ENCODE results near the gene KYAT1. TPM values are rescaled to one million over a fixed set of nuclear protein-coding genes. Genes with fewer than 3 reads are reported as not detected.

Gene KYAT1
- 19.9 TPM for polyA plus RNA-seq (2013, experiment 1 of 2)
- 19.3 TPM for polyA plus RNA-seq (2013, experiment 2 of 2)

GRCh38 chr9:128881884-128882676 is at the start of gene KYAT1, which contains the start of gene LRRC8A:
Gene KYAT1, minus strand, starts transcription at chr9:128881950. Its CDS starts 36,545 bp downstream, at chr9:128845405.
Gene LRRC8A, plus strand, starts transcription at chr9:128882133. Its CDS starts 25,032 bp downstream, at chr9:128907165.
- Histone ChIP-seq H2BK120ac (ENCODE audit: low read depth, low read length) (no peak within 1 kb of the TSS), H3K4me1 (ENCODE audit: control insufficient read depth in 2 of 2, insufficient read depth in 1 of 2, low read depth in 1 of 2, low read length in 2 of 2) (peaks cover 2 to 7% of the 10 kb centered on the region in 2 donors), H3K23ac (ENCODE audit: low read depth, low read length, poor library complexity) (peak within 1 kb of the TSS; percentile 76), H3K4ac (ENCODE audit: low read length) (no peak within 1 kb of the TSS), H3K79me1 (ENCODE audit: low read depth, low read length) (peaks cover 11% of the 10 kb centered on the region), H4K91ac (ENCODE audit: low read depth, low read length, poor library complexity) (no peak within 1 kb of the TSS), H3K4me2 (ENCODE audit: insufficient read depth, low read length, poor library complexity, severe bottlenecking) (peak within 1 kb of the TSS; percentile 74), H2BK5ac (ENCODE audit: low read length) (peak within 1 kb of the TSS; percentile 45), H3K18ac (ENCODE audit: low read length) (peak within 1 kb of the TSS; percentile 92), H2BK15ac (ENCODE audit: low read length) (no peak within 1 kb of the TSS), H3K9ac (ENCODE audit: low read depth, low read length, poor library complexity) (peak within 1 kb of the TSS; percentile 95), H3K36me3 (replicated peaks in 1 of 2; ENCODE audit: control insufficient read depth in 2 of 2, insufficient read depth in 2 of 2, low read length in 2 of 2) (peaks cover 12 to 24% of the 10 kb centered on the region in 2 donors), H3K9me3 (replicated peaks in 1 of 2; ENCODE audit: control insufficient read depth in 2 of 2, insufficient read depth in 1 of 2, low read depth in 1 of 2, low read length in 2 of 2) (peaks cover 0 to 2% of the 10 kb centered on the region in 2 donors), H3K14ac (ENCODE audit: low read length) (no peak within 1 kb of the TSS), H2BK12ac (ENCODE audit: low read length) (no peak within 1 kb of the TSS), H4K8ac (ENCODE audit: low read depth, low read length) (no peak within 1 kb of the TSS), H2AK5ac (ENCODE audit: low read depth, low read length) (no peak within 1 kb of the TSS), H3K4me3 (ENCODE audit: low read length in 2 of 2) (peak within 1 kb of the TSS; percentile 93 to 97), H3K27me3 (ENCODE audit: control insufficient read depth in 3 of 3, insufficient read depth in 3 of 3, low read depth in 1 of 3, low read length in 3 of 3) (no peaks in the 10 kb centered on the region), H3K27ac (replicated peaks; ENCODE audit: low read length) (peak within 1 kb of the TSS; percentile 69), H2AFZ (ENCODE audit: low read length) (peak within 1 kb of the TSS; percentile 97)
- peak; percentile 97 for DNase-seq (ENCODE audit: low spot score)
- WGBS, 2 donors (ENCODE audit: extremely low coverage in 2 of 2, insufficient read length in 2 of 2, insufficient replicate concordance in 1 of 2), result no CpG with 5 or more reads among the region's 70 CpGs

- H3K9ac ChIP-seq (ENCODE audit: low read depth, low read length, poor library complexity), result no peak overlapping the region
- H2BK5ac ChIP-seq (ENCODE audit: low read length), result no peak overlapping the region
- no peak for DNase-seq (ENCODE audit: low spot score)
- no peak overlapping the region for H2BK120ac ChIP-seq (ENCODE audit: low read depth, low read length)
- no peak overlapping the region for H3K4me3 ChIP-seq (ENCODE audit: low read length in 2 of 2)
- no peaks in the 10 kb centered on the region for H3K4me1 ChIP-seq (ENCODE audit: control insufficient read depth in 2 of 2, insufficient read depth in 1 of 2, low read depth in 1 of 2, low read length in 2 of 2)
- H3K79me1 ChIP-seq (ENCODE audit: low read depth, low read length), result no peaks in the 10 kb centered on the region
- no peaks in the 10 kb centered on the region for H3K9me3 ChIP-seq (replicated peaks in 1 of 2; ENCODE audit: control insufficient read depth in 2 of 2, insufficient read depth in 1 of 2, low read depth in 1 of 2, low read length in 2 of 2)
- H3K4me2 ChIP-seq (ENCODE audit: insufficient read depth, low read length, poor library complexity, severe bottlenecking), result no peak overlapping the region
- no peak overlapping the region for H2BK12ac ChIP-seq (ENCODE audit: low read length)
- no peak overlapping the region for H2BK15ac ChIP-seq (ENCODE audit: low read length)
- H2AFZ ChIP-seq (ENCODE audit: low read length), result no peak overlapping the region
- no peaks in the 10 kb centered on the region for H3K27me3 ChIP-seq (ENCODE audit: control insufficient read depth in 3 of 3, insufficient read depth in 3 of 3, low read depth in 1 of 3, low read length in 3 of 3)
- no peak overlapping the region for H4K8ac ChIP-seq (ENCODE audit: low read depth, low read length)
- no peak overlapping the region for H2AK5ac ChIP-seq (ENCODE audit: low read depth, low read length)
- no CpG with 5 or more reads among the region's 4 CpGs for WGBS, 2 donors (ENCODE audit: extremely low coverage in 2 of 2, insufficient read length in 2 of 2, insufficient replicate concordance in 1 of 2)
- no peaks in the 10 kb centered on the region for H3K36me3 ChIP-seq (replicated peaks in 1 of 2; ENCODE audit: control insufficient read depth in 2 of 2, insufficient read depth in 2 of 2, low read length in 2 of 2)
- no peak overlapping the region for H3K27ac ChIP-seq (replicated peaks; ENCODE audit: low read length)
- no peak overlapping the region for H3K18ac ChIP-seq (ENCODE audit: low read length)
- no peak overlapping the region for H3K4ac ChIP-seq (ENCODE audit: low read length)
- H3K14ac ChIP-seq (ENCODE audit: low read length), result no peak overlapping the region
- no peak overlapping the region for H3K23ac ChIP-seq (ENCODE audit: low read depth, low read length, poor library complexity)
- no peak overlapping the region for H4K91ac ChIP-seq (ENCODE audit: low read depth, low read length, poor library complexity)
Observed at GRCh38 chr9:128929560-128929959, 47.8 kb upstream of the KYAT1 start.

- H3K23ac ChIP-seq (ENCODE audit: low read depth, low read length, poor library complexity), result no peak overlapping the region
- H3K36me3 ChIP-seq (replicated peaks in 1 of 2; ENCODE audit: control insufficient read depth in 2 of 2, insufficient read depth in 2 of 2, low read length in 2 of 2), result no peaks in the 10 kb centered on the region
- no peaks in the 10 kb centered on the region for H3K4me1 ChIP-seq (ENCODE audit: control insufficient read depth in 2 of 2, insufficient read depth in 1 of 2, low read depth in 1 of 2, low read length in 2 of 2)
- no peaks in the 10 kb centered on the region for H3K9me3 ChIP-seq (replicated peaks in 1 of 2; ENCODE audit: control insufficient read depth in 2 of 2, insufficient read depth in 1 of 2, low read depth in 1 of 2, low read length in 2 of 2)
- H3K4me3 ChIP-seq (ENCODE audit: low read length in 2 of 2), result no peak overlapping the region
- no CpG with 5 or more reads among the region's 2 CpGs for WGBS, 2 donors (ENCODE audit: extremely low coverage in 2 of 2, insufficient read length in 2 of 2, insufficient replicate concordance in 1 of 2)
- H2BK120ac ChIP-seq (ENCODE audit: low read depth, low read length), result no peak overlapping the region
- no peak overlapping the region for H2AK5ac ChIP-seq (ENCODE audit: low read depth, low read length)
- H3K9ac ChIP-seq (ENCODE audit: low read depth, low read length, poor library complexity), result no peak overlapping the region
- no peaks in the 10 kb centered on the region for H3K27me3 ChIP-seq (ENCODE audit: control insufficient read depth in 3 of 3, insufficient read depth in 3 of 3, low read depth in 1 of 3, low read length in 3 of 3)
- no peak overlapping the region for H2BK15ac ChIP-seq (ENCODE audit: low read length)
- no peak overlapping the region for H3K4ac ChIP-seq (ENCODE audit: low read length)
- H2BK12ac ChIP-seq (ENCODE audit: low read length), result no peak overlapping the region
- H2BK5ac ChIP-seq (ENCODE audit: low read length), result no peak overlapping the region
- no peak overlapping the region for H3K4me2 ChIP-seq (ENCODE audit: insufficient read depth, low read length, poor library complexity, severe bottlenecking)
- H4K8ac ChIP-seq (ENCODE audit: low read depth, low read length), result no peak overlapping the region
- no peak overlapping the region for H3K14ac ChIP-seq (ENCODE audit: low read length)
- no peak overlapping the region for H3K18ac ChIP-seq (ENCODE audit: low read length)
- peak overlapping the region; percentile 85 for H2AFZ ChIP-seq (ENCODE audit: low read length)
- H4K91ac ChIP-seq (ENCODE audit: low read depth, low read length, poor library complexity), result no peak overlapping the region
- H3K79me1 ChIP-seq (ENCODE audit: low read depth, low read length), result no peaks in the 10 kb centered on the region
- no peak for DNase-seq (ENCODE audit: low spot score)
- no peak overlapping the region for H3K27ac ChIP-seq (replicated peaks; ENCODE audit: low read length)
Observed at GRCh38 chr9:128928624-128929023, 46.9 kb upstream of the KYAT1 start.

- H2AFZ ChIP-seq (ENCODE audit: low read length), result peak overlapping the region; percentile 85
- no peak overlapping the region for H3K27ac ChIP-seq (replicated peaks; ENCODE audit: low read length)
- H3K9me3 ChIP-seq (replicated peaks in 1 of 2; ENCODE audit: control insufficient read depth in 2 of 2, insufficient read depth in 1 of 2, low read depth in 1 of 2, low read length in 2 of 2), result no peaks in the 10 kb centered on the region
- H4K8ac ChIP-seq (ENCODE audit: low read depth, low read length), result no peak overlapping the region
- no peaks in the 10 kb centered on the region for H3K36me3 ChIP-seq (replicated peaks in 1 of 2; ENCODE audit: control insufficient read depth in 2 of 2, insufficient read depth in 2 of 2, low read length in 2 of 2)
- H2BK5ac ChIP-seq (ENCODE audit: low read length), result no peak overlapping the region
- H2BK15ac ChIP-seq (ENCODE audit: low read length), result no peak overlapping the region
- no peak overlapping the region for H4K91ac ChIP-seq (ENCODE audit: low read depth, low read length, poor library complexity)
- no peak overlapping the region for H3K18ac ChIP-seq (ENCODE audit: low read length)
- no peaks in the 10 kb centered on the region for H3K4me1 ChIP-seq (ENCODE audit: control insufficient read depth in 2 of 2, insufficient read depth in 1 of 2, low read depth in 1 of 2, low read length in 2 of 2)
- WGBS, 2 donors (ENCODE audit: extremely low coverage in 2 of 2, insufficient read length in 2 of 2, insufficient replicate concordance in 1 of 2), result no CpG with 5 or more reads among the region's 10 CpGs
- H3K4me3 ChIP-seq (ENCODE audit: low read length in 2 of 2), result no peak overlapping the region
- no peaks in the 10 kb centered on the region for H3K79me1 ChIP-seq (ENCODE audit: low read depth, low read length)
- H3K23ac ChIP-seq (ENCODE audit: low read depth, low read length, poor library complexity), result no peak overlapping the region
- H3K27me3 ChIP-seq (ENCODE audit: control insufficient read depth in 3 of 3, insufficient read depth in 3 of 3, low read depth in 1 of 3, low read length in 3 of 3), result no peaks in the 10 kb centered on the region
- H3K9ac ChIP-seq (ENCODE audit: low read depth, low read length, poor library complexity), result no peak overlapping the region
- no peak overlapping the region for H2BK120ac ChIP-seq (ENCODE audit: low read depth, low read length)
- no peak overlapping the region for H3K4ac ChIP-seq (ENCODE audit: low read length)
- H2AK5ac ChIP-seq (ENCODE audit: low read depth, low read length), result no peak overlapping the region
- H3K4me2 ChIP-seq (ENCODE audit: insufficient read depth, low read length, poor library complexity, severe bottlenecking), result no peak overlapping the region
- DNase-seq (ENCODE audit: low spot score), result peak; percentile 64
- H3K14ac ChIP-seq (ENCODE audit: low read length), result no peak overlapping the region
- H2BK12ac ChIP-seq (ENCODE audit: low read length), result no peak overlapping the region
Observed at GRCh38 chr9:128927731-128928411, 46.1 kb upstream of the KYAT1 start.
